PC-3 (cell line): ENCODE data around the gene ELL2.

ENCODE experiments used
- CTCF ChIP-seq: fragments of 300-600 bp; sonication (generic); conservative IDR thresholded peaks from 2 replicates; pipeline ENCODE4 v1.5.1; 2017; ENCODE audit warnings: antibody characterized with exemption, low read depth, mild to moderate bottlenecking, low read length
- EZH2 ChIP-seq: fragments of 300-600 bp; sonication (generic); IDR thresholded peaks from one replicate; pipeline ENCODE4 v1.6.1; 2017; ENCODE audit warnings: antibody characterized with exemption, mild to moderate bottlenecking, low read length; ENCODE audit not compliant: unreplicated experiment

- TF ChIP-seq EZH2 = no peak
- no peak for TF ChIP-seq CTCF
These were observed 21.4 kb upstream of the ELL2 start for GRCh38 chr5:95983080-95983479.
